K562 (cell line): ENCODE data around the gene POPDC3. TPM values are rescaled to one million over a fixed set of nuclear protein-coding genes. Genes with fewer than 3 reads are reported as not detected.

ENCODE experiments used
- ATAC-seq: fragments of 200-7000 bp; cut with Tn5 transposase; 3 replicates; pipeline ENCODE4 v1.9.1; 2020; ENCODE audit warnings: moderate library complexity
- BruUV-seq: library from RNA; stranded (reverse); fragments of 400-500 nt; replicated peaks from 2 replicates; lab custom pipeline; 2021; lab: Mats Ljungman, UMichigan
- CTCF ChIA-PET: fragments of 300-600 bp; formaldehyde crosslinking; extraction: SDS; loops from one replicate; lab custom pipeline; 2021; ENCODE audit warnings: low intra/inter-chr PET ratio; lab: Yijun Ruan, JAX
- POLR2A ChIA-PET: fragments of 300-600, 350-650 bp; sonication (Branson Sonifier 250); formaldehyde crosslinking; extraction: SDS; loops from one replicate; lab custom pipeline; 2021; ENCODE audit warnings: antibody characterized with exemption, inconsistent platforms; lab: Yijun Ruan, JAX
- DNase-seq, 4 experiments: peaks; one replicate each; pipeline versions ENCODE4 v3.0.0 to v3.0.0-alpha.2; 2011 to 2018; ENCODE audit warnings: low spot score in 3 of 4, mixed read lengths in 3 of 4; ENCODE audit errors: extremely low read depth in 1 of 4
- FAIRE-seq: peaks from 2 replicates; lab custom pipeline; 2011; peaks lifted over from hg19 to GRCh38; lab: Jason Lieb, UNC
- H2AFZ ChIP-seq: 2 replicates; pipeline ENCODE4 v1.6.0; 2011; ENCODE audit warnings: low read depth, low read length, control low read depth, inconsistent platforms
- H3K27ac ChIP-seq: fragments of 200-600 bp; 3 replicates; pipeline ENCODE4 v1.8.0; 2011; ENCODE audit warnings: low read depth, mild to moderate bottlenecking, control low read depth, inconsistent platforms, low read length, moderate library complexity, mixed read lengths; ENCODE audit errors: extremely low read depth
- H3K27me3 ChIP-seq, 2 experiments: fragments of 300-600 bp in 1 of 2; 2 replicates in 1 of 2; 3 replicates in 1 of 2; pipeline versions ENCODE4 v1.6.0 to v1.8.0; 2011; ENCODE audit warnings: inconsistent platforms in 2 of 2, low read length in 2 of 2, mild to moderate bottlenecking in 1 of 2, mixed read lengths in 1 of 2, moderate library complexity in 1 of 2; ENCODE audit not compliant: control insufficient read depth in 2 of 2, insufficient read depth in 2 of 2
- H3K36me3 ChIP-seq: fragments of 300-600 bp; 3 replicates; pipeline ENCODE4 v1.8.0; 2011; ENCODE audit warnings: mild to moderate bottlenecking, low read length, inconsistent platforms; ENCODE audit not compliant: control insufficient read depth, insufficient read depth
- H3K4me1 ChIP-seq, 2 experiments: fragments of 200-600 bp in 1 of 2; replicated peaks in 1 of 2; 2 replicates in 1 of 2; 3 replicates in 1 of 2; pipeline versions ENCODE4 v1.5.1 to v1.8.0; 2011; ENCODE audit warnings: inconsistent platforms in 2 of 2, low read length in 2 of 2, mild to moderate bottlenecking in 1 of 2, mixed read lengths in 1 of 2, moderate library complexity in 1 of 2; ENCODE audit not compliant: control insufficient read depth in 2 of 2, insufficient read depth in 2 of 2
- H3K4me2 ChIP-seq: 2 replicates; pipeline ENCODE4 v1.6.1; 2011; ENCODE audit warnings: low read length, control low read depth, inconsistent platforms, mixed read lengths; ENCODE audit not compliant: insufficient read depth
- H3K4me3 ChIP-seq: fragments of 200-600 bp; sonication (generic), shearing (Covaris generic); 2 replicates; pipeline ENCODE4 v1.5.1; 2016; ENCODE audit warnings: control low read depth, inconsistent platforms
- H3K79me2 ChIP-seq: fragments of 200-600 bp; 3 replicates; pipeline ENCODE4 v1.8.0; 2011; ENCODE audit warnings: low read length, inconsistent platforms; ENCODE audit not compliant: control insufficient read depth, insufficient read depth
- H3K9ac ChIP-seq, 2 experiments: 2 replicates each; pipeline versions ENCODE4 v1.6.0 to v1.6.1; 2011; ENCODE audit warnings: low read depth in 2 of 2, low read length in 2 of 2, control low read depth in 1 of 2, inconsistent platforms in 1 of 2, mild to moderate bottlenecking in 1 of 2, mixed read lengths in 1 of 2; ENCODE audit not compliant: insufficient read depth in 1 of 2
- H3K9me1 ChIP-seq: one replicate; pipeline ENCODE4 v1.6.0; 2011; ENCODE audit warnings: inconsistent platforms, mild to moderate bottlenecking, low read length, moderate library complexity; ENCODE audit not compliant: control insufficient read depth, insufficient read depth
- H3K9me3 ChIP-seq: replicated peaks from 2 replicates; pipeline ENCODE4 v1.5.1; 2011; ENCODE audit warnings: low read depth, low read length, inconsistent platforms; ENCODE audit not compliant: control insufficient read depth, insufficient read depth
- H4K20me1 ChIP-seq: replicated peaks from 2 replicates; pipeline ENCODE4 v1.6.1; 2011; ENCODE audit warnings: low read length, inconsistent platforms, mixed read lengths; ENCODE audit not compliant: control insufficient read depth, insufficient read depth
- CTCF ChIP-seq, 3 experiments: IDR thresholded peaks in 2 of 3; conservative IDR thresholded peaks in 1 of 3; 2 replicates each; pipeline ENCODE4 v1.5.1; 2011 to 2012; ENCODE audit warnings: low read length in 3 of 3, mild to moderate bottlenecking in 3 of 3, control low read depth in 2 of 3, improper control_type of control experiment in 1 of 3, inconsistent platforms in 1 of 3, low read depth in 1 of 3, mixed read lengths in 1 of 3, moderate library complexity in 1 of 3; ENCODE audit not compliant: insufficient read depth in 2 of 3
- ILK ChIP-seq: fragments of 450-650 bp; IDR thresholded peaks from 2 replicates; pipeline ENCODE4 v1.6.1; 2016; ENCODE audit warnings: missing genetic modification characterization, low read depth, mild to moderate bottlenecking, missing compliant biosample characterization, moderate library complexity, borderline replicate concordance
- PATZ1 ChIP-seq: fragments of 250-450 bp; sonication (Bioruptor Pico); IDR thresholded peaks from 2 replicates; pipeline ENCODE4 v1.5.0; 2020; ENCODE audit warnings: mild to moderate bottlenecking, borderline replicate concordance
- RAD21 ChIP-seq, 2 experiments: fragments of 250-450 bp in 1 of 2; fragments of 450-650 bp in 1 of 2; sonication (Bioruptor Pico) in 1 of 2; formaldehyde crosslinking in 1 of 2; IDR thresholded peaks in 1 of 2; conservative IDR thresholded peaks in 1 of 2; 2 replicates each; pipeline versions ENCODE4 v1.4.0 to v1.8.0; 2020 to 2022; ENCODE audit warnings: mild to moderate bottlenecking in 2 of 2, moderate library complexity in 1 of 2
- REST ChIP-seq, 2 experiments: fragments of 450-650 bp; formaldehyde crosslinking in 1 of 2; IDR thresholded peaks; 2 replicates each; pipeline versions ENCODE4 v1.4.0 to v1.6.1; 2014 to 2020; ENCODE audit warnings: mild to moderate bottlenecking in 2 of 2, borderline replicate concordance in 1 of 2, low read depth in 1 of 2
- WGBS: fragments of 100-300 bp; shearing (Covaris generic); methylation state at CpG from one replicate; pipeline ENCODE4 v1.1.6; 2016; ENCODE audit warnings: low coverage, mixed read lengths; ENCODE audit not compliant: insufficient coverage; ENCODE audit errors: missing lambda C conversion rate; 5-methylcytosine and 5-hydroxymethylcytosine counted together
- in situ Hi-C: fragments of 300-500 bp; cut with MboI; formaldehyde crosslinking; loops from 4 replicates; pipeline ENCODE4 v1.15.0; 2018; ENCODE audit warnings: inconsistent platforms, mixed read lengths
- intact Hi-C: fragments of 100-400 bp; cut with micrococcal nuclease; formaldehyde crosslinking; loops from 2 replicates; pipeline ENCODE4 v1.14.2; 2022
- polyA plus RNA-seq, 8 experiments: library from polyadenylated mRNA; depleted of rRNA in 4 of 8; stranded (reverse) in 5 of 8; unstranded in 3 of 8; fragments of >200 nt; fragmentation: Nextera tagmentation in 2 of 8; fragmentation: Illumina TruSeq in 1 of 8; extraction: Ambion mirVana in 2 of 8; extraction: Trizol in 1 of 8; gene quantifications; 2 replicates each; pipeline versions ENCODE4 v1.2.1 to v1.2.3, GENCODE V29; 2011 to 2014; ENCODE audit warnings: inconsistent platforms in 1 of 8, missing spikeins in 1 of 8
- total RNA-seq, 7 experiments: library from RNA; depleted of rRNA in 6 of 7; stranded (reverse); fragments of >200 nt in 6 of 7; fragmentation: Illumina TruSeq in 2 of 7; extraction: Trizol in 2 of 7; gene quantifications; 2 replicates each; pipeline versions ENCODE4 v1.2.1 to v1.2.3, GENCODE V29; 2011 to 2021; ENCODE audit warnings: low replicate concordance in 1 of 7

The POPDC3 gene
- total and polyA plus RNA-seq, 9 of the 15 experiments (the other 6 are each of a cell fraction or from before 2014, with no cell fraction given), result 4.0 to 11.8 (median 5.4) TPM

GRCh38 chr6:105112577-105112976, 67.2 kb downstream of the POPDC3 start:
- TF ChIP-seq ILK (tag) (no peak), PATZ1 (no peak), CTCF (IDR thresholded peaks at IDR 0.05 in 2 of 3, conservative IDR thresholded peaks at IDR 0.05 in 1 of 3; ENCODE audit: insufficient read depth in 2 of 3, low read depth in 1 of 3, low read length in 3 of 3) (peak; percentile 8 to 24 (median 11); a peak in 2 of 6 replicates), REST (IDR thresholded peaks at IDR 0.05; ENCODE audit: borderline replicate concordance) (peak; percentile 11; the same call in 1 of the 2 replicates), REST (CRISPR knock-in tag; IDR thresholded peaks at IDR 0.05; ENCODE audit: low read depth) (no peak), RAD21 (CRISPR knock-in tag; conservative IDR thresholded peaks at IDR 0.05 in 1 of 2, IDR thresholded peaks at IDR 0.05 in 1 of 2) (peak in 1 of 2 experiments; percentile 49; a peak in 2 of 4 replicates)
- Histone ChIP-seq H3K27ac (no peak overlapping the region), H3K9ac (no peak overlapping the region), H3K4me3 (no peak overlapping the region), H3K79me2 (no peaks in the 10 kb centered on the region), H4K20me1 (no peaks in the 10 kb centered on the region), H2AFZ (no peak overlapping the region), H3K4me1 (no peaks in the 10 kb centered on the region), H3K9me1 (no peaks in the 10 kb centered on the region), H3K36me3 (no peaks in the 10 kb centered on the region), H3K27me3 (peaks cover 13 to 16% of the 10 kb centered on the region in 2 experiments), H3K4me2 (no peak overlapping the region), H3K9me3 (no peaks in the 10 kb centered on the region)
- peak; percentile 74 for ATAC-seq
- intact Hi-C loops (loop anchor here (10.0 kb wide), 2 partner anchors 152 to 1722 kb away; no protein-coding TSS in a partner anchor), in situ Hi-C loops (no loop called here)
- POLR2A ChIA-PET, result interaction anchor here (0.7 to 1.0 kb wide), 2 partner anchors 15 to 184 kb away, joined by 3 to 5 read pairs; no protein-coding TSS in a partner anchor
- CTCF ChIA-PET, result no interaction called here
- FAIRE-seq, result peak; percentile 35
- peak in 2 of 4 experiments; percentile 11 to 14 for DNase-seq
- WGBS, result 0% methylated on average over 1 of the region's 1 CpG
- BruUV-seq, result no TSS peak
